HG03135 (cell line): ENCODE results near the gene ITGAL.
"Not testable (repeated sequence)": the region's sequence is repeated elsewhere in the genome, so short reads cannot be mapped to it uniquely, and the experiment has no call there.

Source experiments
- ATAC-seq: cut with Tn5 transposase; IDR thresholded peaks from one replicate; pipeline ENCODE4 v1.9.1; 2021; ENCODE audit warnings: mild to moderate bottlenecking, moderate library complexity; ENCODE audit not compliant: unreplicated experiment

ITGAL gene

DNA sequence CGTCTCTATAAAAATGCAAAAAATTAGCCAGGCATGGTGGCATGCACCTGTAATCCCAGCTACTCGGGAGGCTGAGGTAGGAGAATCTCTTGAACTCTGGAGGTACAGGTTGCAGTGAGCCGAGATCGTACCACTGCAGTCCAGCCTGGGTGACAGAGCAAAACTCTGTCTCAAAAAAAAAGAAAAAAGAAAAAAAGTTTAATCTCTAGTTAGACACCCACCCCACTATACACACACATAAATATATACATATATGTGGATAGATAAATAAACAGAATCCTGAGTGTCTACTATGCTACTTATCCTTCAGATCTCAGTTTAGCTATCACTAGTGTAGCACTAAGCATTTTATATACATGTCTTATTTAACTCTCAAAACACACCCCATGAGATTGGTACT is 18.7 kb downstream of the ITGAL start:
- no peak for ATAC-seq

DNA sequence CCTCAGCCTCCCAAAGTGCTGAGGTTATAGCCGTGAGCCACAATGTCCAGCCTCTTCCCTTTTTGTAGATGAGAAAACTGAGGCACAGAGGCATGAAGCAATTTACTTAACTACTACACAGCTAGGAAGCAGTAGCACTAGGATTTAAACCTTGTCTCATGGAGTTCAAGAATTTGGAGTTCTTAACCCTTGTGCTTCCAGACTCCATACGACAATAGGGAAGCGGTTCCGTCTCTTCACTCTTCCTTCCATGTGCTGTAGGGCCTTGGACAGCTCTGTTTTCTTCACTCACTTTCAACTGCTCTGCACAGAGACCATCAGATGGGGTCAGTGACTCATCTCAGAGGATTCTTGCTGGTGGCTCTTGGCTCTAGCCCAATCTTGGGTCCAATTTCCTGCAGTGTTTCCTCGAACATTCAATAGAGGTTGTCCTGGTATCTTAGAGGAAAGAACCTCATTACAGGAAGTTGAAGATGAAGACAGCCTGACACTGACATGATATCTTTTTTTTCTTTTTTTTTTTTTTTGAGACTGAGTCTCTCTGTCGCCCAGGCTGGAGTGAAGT is 19.3 kb downstream of the ITGAL start:
- no peak for ATAC-seq

DNA sequence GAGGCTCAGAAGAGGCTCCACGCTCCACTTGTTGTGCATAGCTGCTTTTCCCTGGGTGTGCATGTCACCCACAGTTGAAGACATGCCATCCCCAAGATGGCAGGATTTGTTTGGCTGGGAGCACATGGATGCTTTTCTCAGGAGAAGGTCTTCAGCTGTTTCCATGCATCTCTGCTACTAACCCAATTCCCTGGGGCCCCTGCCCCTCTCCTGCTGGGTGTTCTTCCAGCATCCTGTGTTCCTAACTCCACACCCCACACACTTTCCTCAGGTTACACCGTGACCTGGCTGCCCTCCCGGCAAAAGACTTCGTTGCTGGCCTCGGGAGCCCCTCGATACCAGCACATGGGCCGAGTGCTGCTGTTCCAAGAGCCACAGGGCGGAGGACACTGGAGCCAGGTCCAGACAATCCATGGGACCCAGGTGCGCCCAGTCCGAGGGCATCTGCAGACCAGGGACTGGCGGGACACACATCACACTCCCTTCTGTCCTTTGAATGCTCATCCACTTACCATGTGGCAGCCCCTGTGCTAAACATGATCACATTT is 21.5 kb downstream of the ITGAL start:
- ATAC-seq = no peak

DNA sequence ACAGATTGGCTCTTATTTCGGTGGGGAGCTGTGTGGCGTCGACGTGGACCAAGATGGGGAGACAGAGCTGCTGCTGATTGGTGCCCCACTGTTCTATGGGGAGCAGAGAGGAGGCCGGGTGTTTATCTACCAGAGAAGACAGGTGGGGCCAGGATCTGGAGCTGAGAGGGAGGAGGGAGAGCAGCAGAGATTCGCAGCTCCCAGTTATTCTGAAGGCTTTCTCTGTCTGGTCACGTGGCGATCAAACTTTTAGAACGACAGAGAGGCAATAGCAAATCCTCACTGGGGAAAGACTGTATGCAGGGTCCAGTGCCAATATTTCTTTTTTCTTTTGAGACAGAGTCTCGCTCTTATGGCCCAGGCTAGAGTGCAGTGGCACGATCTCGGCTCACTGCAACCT is 22.2 kb downstream of the ITGAL start:
- no peak for ATAC-seq

DNA sequence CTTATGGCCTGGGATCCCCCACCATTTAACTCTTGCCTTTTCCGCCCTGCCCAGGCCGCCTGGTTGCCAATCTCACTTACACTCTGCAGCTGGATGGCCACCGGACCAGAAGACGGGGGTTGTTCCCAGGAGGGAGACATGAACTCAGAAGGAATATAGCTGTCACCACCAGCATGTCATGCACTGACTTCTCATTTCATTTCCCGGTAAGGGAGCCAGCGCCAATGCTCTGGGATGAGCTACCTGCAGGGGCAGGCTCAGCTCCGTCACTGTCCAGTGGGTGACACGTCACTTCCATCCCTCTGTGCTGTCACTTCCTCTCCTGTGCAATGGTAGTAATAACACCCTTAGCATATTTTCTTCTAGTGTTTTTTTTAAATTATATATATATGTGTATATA is 26.7 kb downstream of the ITGAL start:
- ATAC-seq = no peak

DNA sequence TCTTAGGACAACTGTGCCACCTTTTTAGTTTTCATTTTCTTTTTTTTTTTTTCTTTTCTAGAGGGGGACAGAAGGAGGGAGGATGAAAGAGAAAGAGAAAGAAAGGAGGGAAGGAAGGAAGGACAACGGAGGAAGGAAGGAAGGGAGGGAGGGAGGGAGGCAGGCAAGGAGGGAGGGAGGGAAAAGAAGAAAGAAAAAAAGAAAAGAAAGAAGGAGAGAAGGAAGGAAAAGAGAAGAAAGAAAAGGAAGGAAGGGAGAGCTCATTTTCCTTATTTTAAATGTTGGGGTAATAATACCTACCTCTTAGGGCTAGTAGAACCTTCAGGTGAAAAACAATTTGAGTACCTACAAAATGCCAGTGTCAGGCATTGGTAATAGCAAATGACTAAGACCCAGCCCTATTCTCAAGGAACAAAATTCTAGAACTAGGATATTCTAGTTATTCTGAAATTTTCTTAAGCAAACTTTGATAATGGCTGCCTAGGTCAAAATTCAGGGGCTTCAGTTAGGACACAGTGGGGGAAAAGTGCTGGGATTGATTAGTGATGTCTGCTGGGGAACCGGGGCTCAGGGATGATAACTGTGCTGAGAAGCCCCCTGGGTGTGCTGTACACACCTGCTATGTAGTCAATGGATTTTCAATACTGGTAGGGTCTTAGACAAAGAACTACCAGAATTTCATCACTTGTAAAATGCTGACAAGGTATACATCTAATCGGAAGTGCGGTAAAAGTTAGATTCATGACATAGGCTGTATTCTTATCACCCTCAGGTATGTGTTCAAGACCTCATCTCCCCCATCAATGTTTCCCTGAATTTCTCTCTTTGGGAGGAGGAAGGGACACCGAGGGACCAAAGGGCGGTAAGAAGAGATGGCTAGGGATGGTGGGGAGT is 31.1 kb downstream of the ITGAL start:
- ATAC-seq = no peak

DNA sequence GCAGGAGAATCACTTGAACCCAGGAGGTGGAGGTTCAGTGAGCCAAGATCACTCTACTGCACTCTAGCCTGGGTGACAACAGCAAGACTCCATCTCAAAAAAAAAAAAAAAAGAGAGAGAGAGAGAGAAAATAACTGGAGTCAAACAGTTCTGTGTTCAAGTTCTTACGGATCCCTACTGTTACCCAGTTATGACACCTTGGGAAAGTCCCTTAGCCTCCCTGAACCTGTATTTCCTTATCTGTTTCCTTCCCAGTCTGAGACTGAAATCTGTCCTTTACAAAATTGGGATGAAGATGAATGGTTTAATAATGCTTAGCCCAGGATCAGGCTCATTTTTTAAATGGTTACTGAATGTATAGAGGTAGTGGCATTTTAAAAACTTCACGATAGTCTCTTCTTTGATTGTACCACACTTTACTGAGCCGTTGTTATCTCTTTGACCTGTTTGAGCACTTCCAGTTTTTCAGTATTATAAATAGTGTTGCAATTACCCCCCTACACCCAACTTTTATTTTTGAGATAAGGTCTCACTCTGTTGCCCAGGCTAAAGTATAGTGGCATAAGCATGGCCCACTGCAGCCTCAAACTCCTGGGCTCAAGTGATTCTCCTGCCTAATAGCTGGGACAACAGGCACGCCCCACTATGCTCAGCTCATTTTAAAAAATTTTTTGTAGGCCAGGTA is 36.7 kb downstream of the ITGAL start:
- no peak for ATAC-seq

DNA sequence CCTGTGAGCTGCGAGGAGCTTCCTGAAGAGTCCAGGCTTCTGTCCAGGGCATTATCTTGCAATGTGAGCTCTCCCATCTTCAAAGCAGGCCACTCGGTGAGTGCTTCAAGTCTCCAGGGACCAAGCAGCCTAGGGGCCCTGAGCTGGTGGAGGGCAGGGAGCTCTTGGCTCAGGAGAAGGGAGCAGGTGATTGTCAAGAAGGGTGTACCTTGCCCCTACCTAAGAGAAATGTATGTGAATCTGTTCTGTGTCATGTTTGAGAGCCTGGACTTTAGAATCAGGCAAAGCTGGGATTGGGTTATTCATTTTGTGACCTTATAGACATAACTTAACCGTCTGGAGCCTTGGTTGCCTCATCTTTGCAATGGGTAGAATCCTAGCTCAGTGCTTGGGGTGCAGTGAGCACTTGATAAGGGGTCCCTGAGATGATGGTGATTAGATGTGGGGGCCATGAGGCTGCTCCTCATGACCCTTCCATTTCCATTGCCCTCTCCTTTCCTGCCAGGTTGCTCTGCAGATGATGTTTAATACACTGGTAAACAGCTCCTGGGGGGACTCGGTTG is 37.9 kb downstream of the ITGAL start:
- ATAC-seq = no peak

DNA sequence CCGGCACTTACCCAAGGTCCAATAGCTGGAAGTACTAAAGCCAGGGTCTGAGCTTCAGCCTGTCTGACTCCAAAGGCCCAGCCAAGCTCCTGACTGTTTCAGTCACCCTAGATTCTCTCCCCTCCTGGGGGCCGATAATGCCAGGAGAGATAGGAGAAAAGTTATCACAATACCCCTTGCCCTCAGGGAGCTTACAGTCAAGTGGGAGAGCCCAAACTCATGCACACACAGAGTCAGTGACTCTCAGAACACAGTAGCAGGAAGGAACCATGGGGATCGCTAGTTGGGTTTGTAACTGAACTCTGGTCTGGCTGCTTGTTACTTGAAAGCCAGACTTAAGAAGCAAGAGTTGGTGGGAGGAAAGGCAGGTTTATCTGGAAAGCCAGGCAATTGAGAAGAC is 39.0 kb downstream of the ITGAL start:
- no peak for ATAC-seq

DNA sequence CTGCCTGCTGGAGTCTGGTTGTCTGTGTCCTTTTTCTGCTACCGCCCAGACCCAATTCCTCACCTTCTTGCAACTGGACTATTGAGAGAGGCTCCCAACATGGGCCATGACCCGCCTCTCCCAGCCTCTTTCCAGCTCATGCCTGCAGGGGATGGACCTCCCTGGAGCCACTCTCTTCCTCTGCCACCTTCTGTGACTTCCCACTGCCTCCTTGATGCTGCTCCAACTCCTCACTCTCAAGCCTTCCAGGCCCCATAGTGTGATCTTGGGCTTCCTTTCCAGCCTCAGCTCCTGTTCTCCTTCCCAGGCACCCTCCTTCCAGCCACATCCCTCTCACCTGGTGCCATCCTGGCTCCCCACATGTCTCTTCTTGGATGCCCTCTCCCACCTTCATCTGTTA is 42.7 kb downstream of the ITGAL start:
- no peak for ATAC-seq

DNA sequence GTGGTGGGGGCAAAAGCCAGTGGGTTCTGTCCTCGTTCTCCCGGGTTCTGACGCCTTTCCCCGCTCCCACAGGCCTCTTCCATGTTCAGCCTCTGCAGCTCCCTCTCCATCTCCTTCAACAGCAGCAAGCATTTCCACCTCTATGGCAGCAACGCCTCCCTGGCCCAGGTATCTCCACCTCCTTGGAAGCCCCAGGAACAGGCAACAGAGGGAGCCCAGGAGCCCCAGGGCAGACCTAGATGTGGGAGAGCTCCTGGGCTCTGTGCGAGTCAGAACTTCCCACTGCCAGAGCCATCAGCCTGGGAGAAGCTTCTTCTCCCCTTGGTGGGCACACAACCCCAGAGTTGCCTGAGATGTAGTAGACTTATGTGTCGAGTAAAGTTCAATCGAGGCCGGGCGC is 46.0 kb downstream of the ITGAL start:
- no peak for ATAC-seq

DNA sequence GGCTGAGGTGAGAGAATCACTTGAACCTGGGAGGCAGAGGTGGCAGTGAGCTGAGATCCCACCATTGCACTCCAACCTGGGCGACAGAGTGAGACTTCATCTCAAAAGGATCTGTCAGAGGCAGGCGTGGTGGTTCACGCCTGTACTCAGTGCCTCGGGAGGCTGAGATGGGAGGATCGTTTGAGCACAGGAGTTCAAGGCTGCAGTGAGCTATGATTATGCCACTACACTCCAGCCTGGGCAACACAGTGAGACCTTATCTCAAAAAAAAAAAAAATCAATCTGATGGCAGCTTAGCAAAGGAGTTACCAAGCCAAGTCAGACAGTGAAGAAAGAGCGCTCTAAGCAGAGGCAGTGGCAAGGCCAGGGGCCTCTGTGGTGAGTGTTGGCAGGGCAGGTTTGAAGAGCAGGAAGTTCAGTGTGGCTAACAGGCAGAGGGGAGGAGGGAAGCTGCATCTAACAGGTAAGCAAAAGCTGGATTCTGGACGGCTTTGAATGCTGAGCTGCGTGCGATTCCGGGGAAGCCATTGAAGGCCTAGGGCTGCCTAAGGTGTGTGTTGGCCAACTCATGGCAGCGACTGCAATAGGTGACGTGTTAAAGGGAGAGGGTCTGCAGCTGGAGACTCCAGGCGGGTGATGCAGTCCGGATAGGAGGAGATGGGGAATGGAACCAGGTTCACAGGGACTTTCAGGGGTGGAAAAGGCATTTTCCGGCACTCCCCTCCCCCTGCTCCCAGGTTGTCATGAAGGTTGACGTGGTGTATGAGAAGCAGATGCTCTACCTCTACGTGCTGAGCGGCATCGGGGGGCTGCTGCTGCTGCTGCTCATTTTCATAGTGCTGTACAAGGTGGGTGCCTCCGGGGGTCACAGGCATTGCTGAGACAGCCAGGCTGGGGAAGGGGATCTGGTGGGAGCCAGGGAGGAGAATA is 46.8 kb downstream of the ITGAL start:
- no peak for ATAC-seq

DNA sequence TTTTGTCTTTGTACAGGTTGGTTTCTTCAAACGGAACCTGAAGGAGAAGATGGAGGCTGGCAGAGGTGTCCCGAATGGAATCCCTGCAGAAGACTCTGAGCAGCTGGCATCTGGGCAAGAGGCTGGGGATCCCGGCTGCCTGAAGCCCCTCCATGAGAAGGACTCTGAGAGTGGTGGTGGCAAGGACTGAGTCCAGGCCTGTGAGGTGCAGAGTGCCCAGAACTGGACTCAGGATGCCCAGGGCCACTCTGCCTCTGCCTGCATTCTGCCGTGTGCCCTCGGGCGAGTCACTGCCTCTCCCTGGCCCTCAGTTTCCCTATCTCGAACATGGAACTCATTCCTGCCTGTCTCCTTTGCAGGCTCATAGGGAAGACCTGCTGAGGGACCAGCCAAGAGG is 48.9 kb downstream of the ITGAL start:
- no peak for ATAC-seq

DNA sequence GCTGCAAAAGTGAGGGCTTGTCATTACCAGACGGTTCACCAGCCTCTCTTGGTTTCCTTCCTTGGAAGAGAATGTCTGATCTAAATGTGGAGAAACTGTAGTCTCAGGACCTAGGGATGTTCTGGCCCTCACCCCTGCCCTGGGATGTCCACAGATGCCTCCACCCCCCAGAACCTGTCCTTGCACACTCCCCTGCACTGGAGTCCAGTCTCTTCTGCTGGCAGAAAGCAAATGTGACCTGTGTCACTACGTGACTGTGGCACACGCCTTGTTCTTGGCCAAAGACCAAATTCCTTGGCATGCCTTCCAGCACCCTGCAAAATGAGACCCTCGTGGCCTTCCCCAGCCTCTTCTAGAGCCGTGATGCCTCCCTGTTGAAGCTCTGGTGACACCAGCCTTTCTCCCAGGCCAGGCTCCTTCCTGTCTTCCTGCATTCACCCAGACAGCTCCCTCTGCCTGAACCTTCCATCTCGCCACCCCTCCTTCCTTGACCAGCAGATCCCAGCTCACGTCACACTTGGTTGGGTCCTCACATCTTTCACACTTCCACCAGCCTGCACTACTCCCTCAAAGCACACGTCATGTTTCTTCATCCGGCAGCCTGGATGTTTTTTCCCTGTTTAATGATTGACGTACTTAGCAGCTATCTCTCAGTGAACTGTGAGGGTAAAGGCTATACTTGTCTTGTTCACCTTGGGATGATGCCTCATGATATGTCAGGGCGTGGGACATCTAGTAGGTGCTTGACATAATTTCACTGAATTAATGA is 49.5 kb downstream of the ITGAL start:
- no peak for ATAC-seq

DNA sequence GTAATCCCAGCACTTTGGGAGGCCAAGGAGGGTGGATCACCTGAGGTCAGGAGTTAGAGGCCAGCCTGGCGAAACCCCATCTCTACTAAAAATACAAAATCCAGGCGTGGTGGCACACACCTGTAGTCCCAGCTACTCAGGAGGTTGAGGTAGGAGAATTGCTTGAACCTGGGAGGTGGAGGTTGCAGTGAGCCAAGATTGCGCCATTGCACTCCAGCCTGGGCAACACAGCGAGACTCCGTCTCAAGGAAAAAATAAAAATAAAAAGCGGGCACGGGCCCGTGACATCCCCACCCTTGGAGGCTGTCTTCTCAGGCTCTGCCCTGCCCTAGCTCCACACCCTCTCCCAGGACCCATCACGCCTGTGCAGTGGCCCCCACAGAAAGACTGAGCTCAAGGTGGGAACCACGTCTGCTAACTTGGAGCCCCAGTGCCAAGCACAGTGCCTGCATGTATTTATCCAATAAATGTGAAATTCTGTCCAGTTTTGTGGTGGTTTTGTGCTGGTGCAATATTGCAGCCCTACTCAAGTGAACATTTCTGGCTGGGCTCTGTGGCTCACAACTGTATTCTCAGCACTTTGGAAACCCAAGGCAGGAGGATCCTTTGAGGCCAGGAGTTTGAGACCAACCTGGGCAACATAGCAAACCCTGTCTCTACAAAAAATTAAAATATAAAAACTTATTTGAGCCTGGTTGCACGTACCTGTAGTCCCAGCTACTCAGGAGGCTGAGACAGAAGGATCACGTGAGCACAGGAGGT is 50.3 kb downstream of the ITGAL start:
- not testable (repeated sequence) for ATAC-seq

DNA sequence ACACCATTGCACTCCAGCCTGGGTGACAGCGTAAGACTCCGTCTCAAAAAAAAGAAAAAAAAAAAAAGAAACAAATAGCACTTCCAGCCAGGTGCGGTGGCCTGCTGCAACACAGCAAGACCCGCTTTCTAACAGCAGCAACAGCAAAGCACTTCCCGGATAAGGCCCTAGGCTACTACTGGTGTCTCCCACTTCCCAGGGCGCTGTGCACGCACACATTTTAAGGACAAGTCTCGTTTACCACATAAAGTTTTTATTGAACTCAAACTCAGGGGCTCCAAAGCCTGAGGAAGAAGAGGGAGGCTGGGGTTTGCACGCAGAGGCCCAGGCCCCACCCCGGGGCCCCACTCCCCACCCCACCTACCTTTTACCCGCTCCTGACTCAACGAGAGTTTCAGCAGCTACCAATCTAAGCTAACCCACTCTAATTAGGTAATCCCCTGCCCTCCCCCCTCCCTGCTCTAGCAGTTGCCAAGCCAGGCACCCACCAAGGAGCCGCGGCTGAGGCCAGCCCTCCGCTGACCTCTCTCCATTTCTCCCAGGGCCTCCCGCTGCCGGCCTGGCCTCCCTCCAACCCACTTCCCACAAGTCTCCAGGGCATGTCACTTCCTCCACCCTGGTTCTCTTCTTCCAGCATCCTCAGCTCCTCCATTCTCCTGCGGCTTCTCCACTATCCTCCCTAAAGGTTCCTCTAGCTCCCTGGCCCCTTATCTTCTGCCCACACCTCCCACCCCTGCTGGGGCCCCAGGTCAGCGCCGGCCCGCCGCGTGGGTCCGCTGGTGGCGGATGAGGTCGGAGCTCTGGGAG is 51.4 kb downstream of the ITGAL start:
- ATAC-seq = no peak

DNA sequence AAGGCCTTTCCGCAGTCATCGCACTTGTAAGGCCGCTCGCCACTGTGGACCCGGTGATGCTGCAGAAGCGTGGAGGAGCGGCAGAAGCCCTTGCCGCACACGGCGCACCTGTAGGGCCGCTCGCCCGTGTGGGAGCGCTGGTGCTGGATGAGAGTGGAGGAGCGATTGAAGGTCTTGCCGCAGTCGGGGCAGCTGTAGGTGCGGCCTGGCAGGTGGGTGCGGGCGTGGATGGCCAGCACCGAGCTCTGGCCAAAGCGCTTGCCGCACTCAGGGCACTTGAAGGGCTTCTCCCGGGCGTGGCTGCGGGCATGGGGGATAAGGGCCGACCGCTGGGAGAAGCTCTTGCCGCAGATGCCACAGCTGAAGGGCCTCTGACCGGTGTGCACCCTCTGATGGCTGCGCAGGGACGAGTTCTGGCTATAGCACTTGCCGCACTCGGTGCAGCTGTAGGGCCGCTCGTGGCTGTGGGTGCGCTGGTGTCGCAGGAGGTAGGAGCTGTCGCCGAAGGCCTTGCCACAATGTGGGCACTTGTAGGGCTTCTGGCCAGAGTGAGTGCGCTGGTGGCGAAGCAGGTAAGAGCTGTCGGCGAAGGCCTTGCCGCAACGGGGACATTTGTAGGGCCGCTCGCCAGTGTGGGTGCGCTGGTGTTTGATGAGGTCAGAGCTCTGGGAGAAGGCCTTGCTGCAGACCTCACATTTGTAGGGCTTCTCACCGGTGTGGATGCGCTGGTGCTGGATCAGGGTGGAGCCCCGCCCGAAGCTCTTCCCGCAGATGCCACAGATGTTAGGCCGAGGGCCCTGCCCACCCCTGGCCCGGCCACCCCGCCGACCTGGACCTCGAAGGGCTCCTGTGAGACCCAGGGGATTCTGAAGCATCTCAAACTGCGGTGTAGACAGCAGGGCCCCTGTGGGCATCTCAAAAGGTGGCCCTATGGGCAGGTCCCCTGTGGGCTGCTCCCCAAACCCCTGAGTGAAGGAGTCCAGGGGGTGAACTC is 52.3 kb downstream of the ITGAL start:
- ATAC-seq = no peak
